GM03348 (cell line): ENCODE data around the gene SLC35E3.

Source experiments
- DNase-seq: peaks from one replicate; pipeline ENCODE4 v3.0.0; 2012; ENCODE audit warnings: low spot score

The SLC35E3 gene

DNA sequence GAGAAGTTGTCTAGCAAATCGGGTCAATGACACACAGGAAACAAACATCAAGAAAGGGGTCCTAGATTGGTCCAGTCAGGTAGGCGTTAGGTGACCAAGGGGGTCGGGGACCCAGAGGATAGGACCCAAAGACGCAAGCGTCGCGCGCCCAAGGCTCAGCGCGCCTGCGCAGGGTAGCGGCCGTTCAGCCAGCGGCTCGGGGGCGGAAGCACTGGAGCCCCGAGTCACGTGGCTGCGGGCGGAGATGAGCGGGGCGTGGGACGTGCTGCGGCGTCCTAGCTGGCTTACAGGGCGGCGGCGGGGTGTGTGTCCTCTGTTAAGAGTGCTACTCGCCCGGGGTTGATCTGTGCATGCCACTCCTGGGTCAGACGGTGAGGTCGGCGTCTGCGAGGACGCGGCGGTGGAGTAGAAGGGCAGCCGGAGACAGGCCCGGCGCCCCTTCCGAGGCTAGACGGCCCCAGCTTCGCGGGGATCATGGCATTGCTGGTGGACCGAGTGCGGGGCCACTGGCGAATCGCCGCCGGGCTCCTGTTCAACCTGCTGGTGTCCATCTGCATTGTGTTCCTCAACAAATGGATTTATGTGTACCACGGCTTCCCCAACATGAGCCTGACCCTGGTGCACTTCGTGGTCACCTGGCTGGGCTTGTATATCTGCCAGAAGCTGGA is at the start of gene SLC35E3:
TSS of gene SLC35E3 (plus strand) at position 273 of the 668 bp plus-strand sequence. CDS start at position 475, 202 bp downstream.
- DNase-seq, result peak; percentile 98

DNA sequence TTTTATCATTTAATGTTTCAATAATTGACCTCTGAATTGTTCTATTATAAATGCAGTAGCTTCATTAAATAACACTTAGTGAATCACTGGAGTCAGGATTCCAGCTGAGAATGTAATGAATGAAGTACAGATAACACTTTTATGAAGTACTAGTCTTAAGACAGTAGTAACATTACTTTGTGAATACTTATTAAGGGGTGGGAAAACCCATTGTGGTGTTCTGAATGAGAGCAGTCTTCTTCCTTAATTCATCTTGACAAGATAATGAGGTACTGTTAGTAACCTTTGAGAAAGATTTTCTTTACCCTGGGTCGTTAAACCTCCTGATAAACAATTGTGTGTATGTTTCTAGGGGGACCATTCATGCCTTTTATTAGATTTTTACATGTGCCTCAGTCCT is 46.5 kb upstream of the SLC35E3 start:
- DNase-seq, result no peak

DNA sequence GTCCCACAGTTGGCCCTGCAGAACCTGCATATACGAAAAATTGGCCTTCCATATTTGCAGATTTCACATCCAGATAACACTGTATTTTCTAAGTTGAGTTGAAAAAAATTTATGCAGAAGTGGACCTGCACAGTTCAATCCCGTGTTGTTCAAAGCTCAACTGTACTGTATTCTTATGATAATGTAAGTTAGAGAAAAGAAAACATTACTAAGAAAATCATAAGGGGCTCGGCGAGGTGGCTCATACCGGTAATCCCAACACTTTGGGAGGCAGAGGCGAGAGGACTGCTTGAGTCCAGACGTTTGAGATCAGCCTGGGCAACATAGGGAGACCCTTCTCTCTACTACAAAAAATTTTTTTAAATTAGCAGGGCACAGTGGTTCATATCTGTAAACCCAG is 18.2 kb upstream of the SLC35E3 start:
- no peak for DNase-seq

DNA sequence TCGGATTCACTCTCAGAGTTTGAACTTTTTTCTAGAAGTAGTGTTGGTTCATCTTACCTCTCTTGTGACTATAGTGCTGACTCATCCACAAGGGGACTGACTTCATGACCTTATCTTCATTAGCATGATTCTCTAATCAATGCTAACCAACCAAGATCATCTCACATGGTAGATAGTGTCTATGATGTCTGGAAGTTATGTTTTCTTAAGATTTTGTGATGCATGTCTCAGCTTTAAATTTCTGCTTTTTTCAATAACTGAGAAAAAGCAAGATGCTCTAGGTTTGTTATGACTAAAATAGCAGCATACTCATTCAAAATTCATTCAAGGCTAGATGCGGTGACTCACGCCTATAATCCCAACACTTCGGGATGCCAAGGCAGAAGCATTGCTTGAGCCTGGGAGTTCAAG is 12.3 kb upstream of the SLC35E3 start:
- DNase-seq, result peak; percentile 26

DNA sequence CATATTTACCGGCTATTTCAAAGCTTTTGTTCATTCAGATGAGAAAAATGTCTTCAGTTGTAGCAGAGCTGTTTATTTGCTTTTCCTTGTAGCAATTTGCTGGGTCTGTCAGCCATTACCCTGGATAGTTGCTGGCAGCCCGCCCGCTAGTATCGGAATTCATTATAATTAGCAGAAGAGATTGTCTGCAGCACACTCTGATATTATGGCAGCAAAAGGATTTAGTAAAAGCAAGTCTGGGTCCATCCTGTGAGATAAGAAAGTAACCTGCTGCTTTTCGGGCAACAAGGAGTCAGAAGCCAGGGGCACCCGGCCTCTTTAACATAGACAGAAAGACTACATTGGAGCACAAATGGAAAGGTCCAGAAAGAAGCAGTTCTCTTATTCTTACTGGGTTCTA is 6.1 kb upstream of the SLC35E3 start:
- DNase-seq, result no peak

DNA sequence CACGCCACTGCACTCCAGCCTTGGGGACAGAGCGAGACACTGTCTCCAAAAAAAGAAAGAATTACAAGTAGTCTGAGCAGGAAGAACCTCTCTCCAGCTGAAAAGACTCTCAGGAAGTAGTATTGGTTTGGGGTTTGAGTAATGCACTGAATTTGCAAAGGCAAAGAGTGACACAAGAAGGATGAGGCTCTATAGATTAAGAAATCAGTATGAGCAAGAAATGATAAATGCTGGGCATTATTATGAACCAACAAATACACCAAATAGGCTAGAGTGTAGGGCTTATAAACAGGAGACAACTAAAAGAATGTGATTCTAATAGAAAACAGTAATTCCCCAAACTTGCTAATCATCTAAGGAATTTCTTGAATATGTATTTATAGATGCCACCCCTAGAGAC is 2.6 kb upstream of the SLC35E3 start:
- peak; percentile 14 for DNase-seq

DNA sequence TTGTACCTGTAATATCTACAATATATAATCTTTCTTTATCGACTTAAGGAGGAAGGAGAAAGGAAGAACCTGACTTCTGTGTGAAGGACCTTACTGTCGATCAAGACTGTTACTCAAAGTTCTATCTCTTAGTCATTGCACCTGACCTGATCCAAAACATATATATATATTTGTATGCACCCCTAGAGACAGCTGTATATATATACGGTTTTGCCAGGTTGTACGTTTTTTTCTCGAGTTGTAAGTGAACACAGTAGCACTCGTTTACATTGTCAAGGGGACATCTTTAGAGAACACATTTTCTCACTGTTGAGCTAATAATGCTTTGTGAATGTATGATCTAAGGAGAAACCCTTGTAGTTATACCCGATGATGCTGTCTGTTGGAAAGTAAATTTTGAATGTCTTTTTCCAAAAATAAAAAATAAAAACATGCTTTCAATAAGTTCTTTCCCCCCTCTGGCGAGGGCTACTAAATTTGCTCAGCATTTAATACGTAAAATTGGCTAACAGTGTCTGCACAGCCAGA is 536 bp upstream of the SLC35E3 start:
- DNase-seq, result no peak

DNA sequence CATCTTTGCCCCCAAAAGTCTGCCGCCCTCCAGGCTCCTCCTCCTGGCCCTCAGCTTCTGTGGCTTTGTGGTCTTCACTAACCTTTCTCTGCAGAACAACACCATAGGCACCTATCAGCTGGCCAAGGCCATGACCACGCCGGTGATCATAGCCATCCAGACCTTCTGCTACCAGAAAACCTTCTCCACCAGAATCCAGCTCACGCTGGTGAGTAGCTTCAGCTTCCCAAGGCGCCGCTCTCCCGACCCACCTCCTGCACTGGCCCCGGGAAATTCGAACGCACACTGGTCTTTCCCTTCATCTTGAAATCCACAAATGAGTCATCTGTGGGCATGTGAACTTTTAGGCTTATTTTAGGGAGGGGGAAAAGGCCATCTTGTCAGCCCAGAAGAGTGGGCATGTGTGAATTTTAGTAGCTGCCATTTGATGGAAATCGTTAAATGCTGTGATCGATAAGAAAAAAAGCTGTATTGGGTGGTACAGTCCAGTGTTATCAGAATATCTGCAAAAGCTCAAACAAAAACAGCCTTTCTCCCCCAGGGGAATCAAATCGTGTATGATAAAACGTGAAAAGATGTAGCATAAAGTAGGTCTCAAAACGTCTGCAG is 700 bp downstream of the SLC35E3 start:
- DNase-seq, result peak; percentile 85

DNA sequence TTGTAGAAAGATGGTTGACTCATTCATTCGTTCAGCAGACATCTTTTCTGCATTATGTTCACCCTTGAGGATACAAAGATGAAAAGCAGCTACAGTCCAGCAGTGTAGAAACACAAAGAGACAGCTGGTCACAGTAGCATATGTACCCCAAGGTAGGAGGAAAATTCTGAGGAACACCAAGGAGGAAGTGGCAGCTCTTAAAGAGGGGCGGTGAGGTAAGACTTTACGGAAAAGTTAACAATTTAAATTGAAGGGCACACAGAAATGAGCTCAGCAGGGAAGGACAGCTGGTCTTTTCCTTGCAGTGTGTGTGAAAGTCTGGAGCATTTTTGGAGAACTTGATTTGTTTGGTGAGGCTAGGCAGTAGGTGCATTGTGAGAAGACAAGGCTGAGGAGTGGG is 3.5 kb downstream of the SLC35E3 start:
- no peak for DNase-seq

DNA sequence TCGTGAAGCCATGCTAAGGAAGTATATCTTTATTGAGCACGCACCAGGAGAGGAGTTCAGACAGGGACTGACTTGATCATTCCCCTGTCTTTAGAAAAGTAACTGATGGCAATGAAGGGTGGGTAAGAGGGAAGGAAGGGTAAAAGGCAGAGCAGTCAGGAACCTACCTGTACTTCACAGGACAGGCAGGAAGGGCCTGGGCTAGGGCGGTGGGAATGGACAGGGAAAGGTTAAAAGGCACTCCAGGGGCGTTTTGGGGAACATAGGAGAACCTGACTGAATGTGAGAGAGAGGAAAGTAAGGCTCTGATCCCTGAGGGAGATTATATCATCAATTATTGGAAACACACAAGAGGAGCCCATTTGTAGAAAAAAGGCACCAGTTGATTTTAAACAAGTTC is 3.9 kb downstream of the SLC35E3 start:
- DNase-seq, result no peak

DNA sequence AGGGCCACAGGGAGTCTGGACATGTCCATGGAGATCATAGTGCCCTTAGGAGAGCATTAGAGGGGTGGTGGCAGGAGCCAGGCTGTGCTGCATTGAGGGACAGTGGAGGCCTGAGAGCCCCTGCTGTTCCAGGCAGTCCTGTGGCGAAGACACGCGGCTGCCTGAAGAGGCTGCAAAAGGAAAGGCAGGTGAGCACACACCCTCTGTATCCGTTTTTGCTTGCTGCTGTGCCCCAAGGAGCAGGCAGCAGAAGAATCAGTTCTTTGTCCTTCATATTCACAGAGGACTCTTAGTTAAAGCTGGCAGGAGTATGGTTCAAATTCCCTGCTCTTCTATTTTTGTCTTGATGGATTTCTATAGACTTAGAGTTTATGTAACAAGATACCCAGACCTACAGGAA is 4.5 kb downstream of the SLC35E3 start:
- DNase-seq, result no peak

DNA sequence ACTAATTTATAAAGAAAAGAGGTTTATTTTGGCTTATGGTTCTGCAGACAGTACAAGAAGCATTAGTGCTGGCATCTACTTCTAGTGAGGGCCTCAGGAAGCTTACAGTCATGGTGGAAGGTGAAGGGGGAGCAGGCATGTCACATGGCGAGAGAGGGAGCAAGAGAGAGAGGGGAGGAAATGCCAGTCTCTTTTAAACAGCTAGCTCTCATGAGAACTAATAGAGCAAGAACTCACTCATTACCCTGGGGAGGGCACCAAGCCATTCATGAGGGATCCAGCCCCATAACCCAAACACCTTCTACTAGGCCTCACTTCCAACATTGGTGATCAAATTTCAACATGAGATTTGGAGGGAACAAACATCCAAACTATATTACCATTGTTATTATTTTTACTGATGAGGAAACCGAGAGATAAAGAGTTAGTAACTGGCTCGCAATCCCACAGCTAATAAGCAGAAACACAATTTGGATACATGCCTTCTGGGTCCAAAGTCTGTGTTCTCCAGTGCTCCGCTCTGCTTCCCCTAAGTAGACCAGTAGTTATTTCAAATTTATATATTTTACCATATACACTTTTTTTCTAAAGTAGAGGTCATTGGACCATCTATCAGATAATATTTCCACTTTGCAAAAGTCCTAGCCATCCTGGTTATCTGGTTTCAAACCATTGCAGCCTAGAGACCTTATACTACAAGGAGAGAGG is 9.7 kb downstream of the SLC35E3 start:
- DNase-seq, result no peak

DNA sequence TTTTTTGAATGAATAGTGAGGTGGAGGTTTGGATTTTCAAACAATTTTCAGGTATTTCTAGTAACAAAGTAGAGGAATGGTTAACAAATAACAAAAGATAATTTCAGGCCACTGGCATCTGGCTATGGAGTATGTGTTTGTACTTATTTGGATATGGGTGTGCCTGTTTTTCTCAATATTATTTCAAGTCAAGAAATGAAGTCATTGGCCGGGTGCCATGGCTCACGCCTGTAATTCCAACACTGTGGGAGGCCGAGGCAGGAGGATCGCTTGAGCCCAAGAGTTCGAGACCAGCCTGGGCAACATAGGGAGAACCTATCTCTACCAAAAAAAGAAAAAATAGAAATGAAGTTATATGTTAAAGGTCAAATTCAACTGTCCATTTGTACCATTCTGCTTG is 13.9 kb downstream of the SLC35E3 start:
- DNase-seq, result no peak

DNA sequence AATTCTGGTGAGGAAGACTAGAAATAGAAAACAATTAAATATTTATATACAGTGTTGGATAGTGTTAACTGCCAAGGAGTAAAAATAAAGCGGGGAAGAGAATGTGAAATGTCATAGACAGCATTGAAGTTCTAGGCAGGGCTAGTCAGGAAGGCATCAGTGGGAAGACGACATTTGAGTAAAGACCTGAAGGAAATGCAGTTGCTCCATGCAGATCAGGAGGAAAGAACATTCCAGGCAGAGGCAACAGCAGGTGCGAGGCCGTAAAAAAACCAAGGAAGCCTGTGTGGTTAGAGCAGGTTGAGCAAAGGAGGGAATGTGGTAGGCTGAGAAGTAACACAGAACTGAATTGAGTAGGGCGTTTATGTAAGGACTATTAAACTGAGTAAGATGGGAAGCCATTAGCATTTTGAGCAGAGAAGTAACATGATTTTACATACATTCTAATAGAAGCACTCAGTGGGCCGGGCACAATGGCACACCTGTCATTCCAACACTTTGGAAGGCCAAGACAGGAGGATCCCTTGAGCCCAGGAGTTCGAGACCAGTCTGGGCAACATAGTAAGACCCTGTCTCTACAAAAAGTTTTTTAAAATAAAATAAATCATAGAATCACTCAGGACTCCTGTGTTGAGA is 14.9 kb downstream of the SLC35E3 start:
- DNase-seq, result no peak

DNA sequence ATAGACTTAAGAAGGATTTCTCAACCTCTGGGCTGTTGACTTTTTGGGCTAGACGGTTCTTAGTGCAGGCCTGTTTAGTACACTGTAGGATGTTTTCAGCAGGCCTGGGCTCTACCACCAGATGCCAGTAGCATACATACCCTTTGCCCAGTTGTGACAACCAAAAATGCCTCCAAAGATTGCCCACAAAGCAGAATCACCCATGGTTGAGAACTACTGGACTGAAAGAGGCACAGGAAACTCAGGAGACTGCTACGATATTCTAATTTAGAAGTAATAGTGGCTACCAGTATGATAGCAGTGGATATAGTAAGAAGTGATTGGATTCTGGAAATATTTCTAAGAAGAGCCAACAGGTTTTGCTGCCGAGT is 15.5 kb downstream of the SLC35E3 start:
- no peak for DNase-seq

DNA sequence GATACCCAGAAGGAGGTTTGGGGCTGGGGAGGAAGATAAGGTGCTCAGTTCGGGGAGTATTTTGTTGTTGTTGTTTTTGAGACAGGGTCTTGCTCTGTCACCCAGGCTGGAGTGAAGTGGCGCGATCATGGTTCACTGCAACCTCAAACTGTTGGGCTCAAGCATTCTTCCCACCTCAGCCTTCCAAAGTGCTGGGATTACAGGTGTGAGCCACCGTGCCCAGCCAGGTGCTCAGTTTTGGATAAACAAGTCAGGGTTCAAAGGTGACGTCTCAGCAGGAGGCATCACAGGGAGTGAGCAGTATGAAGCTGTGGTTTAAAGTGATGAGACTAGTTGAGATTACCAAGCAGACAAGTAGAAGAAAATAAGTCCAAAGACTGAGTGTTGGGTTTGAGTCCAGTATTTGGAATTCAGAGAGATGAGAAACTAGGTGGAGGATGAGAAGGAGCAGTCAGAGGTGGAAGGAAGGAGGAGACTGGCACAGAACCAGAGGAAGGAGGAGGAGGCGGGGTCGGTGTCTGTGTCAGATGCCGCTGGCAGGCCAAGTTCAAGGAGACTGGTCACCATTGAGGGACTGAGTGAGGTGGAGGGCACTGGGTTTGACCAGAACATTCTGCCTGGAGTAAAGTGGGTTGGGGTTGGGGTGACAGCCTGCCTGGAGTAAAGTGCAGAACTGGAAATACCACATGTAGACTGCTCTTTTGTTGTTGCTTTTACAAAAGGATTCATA is 16.1 kb downstream of the SLC35E3 start:
- DNase-seq, result no peak

DNA sequence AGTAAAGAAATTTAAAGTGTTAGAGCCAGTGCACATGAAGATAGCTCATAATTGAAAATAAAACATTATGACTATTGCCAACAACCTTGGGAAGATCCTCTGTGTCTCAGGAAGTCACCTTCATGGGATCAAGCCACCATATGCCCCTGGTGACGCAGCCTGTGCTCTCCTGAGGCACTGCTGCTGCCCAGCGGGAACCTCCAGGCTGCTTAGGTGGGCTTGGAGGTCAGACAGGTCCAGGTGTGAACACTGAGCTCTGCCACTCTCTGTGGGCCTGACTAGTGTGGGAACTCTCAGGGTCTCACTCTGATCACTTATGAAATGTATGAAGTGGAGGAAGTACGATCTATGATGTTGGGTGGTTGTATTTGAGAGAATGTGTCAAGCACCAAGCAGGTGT is 16.7 kb downstream of the SLC35E3 start:
- no peak for DNase-seq

DNA sequence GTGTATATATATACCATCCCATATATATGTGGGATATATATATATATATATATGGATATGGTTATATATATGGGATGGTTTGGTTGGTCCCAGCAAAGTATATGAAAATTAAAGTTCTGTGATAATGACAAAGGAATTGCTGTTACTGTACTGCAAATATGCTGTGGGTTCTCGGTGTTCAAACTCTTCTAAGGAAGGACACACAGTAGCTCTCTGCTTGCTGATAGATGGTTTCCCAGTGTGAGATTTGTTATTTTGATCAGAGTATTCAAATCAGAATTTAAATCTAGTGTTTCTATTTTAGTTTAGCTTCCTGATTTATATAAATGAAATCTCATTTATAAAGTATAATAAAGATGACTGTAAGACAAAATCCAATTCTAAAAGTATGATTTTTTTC is 19.7 kb downstream of the SLC35E3 start:
- DNase-seq, result no peak

DNA sequence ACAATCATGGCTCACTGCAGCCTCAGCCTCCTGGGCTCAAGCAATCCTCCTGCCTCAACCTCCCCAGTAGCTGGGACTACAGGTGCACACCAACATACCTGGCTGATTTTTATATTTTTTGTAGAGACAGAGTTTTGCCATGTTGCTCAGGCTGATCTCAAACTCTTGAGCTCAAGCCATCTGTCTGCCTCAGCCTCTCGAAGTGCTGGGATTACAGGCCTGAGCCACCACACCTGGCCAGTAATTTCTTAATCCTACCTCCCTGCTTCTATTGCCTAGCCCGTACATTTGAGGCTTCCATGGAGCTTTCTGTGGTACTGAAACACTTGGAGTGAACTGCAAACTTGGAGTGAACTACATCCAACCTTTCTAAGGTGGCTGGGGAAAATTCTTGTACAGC is 20.7 kb downstream of the SLC35E3 start:
- no peak for DNase-seq

DNA sequence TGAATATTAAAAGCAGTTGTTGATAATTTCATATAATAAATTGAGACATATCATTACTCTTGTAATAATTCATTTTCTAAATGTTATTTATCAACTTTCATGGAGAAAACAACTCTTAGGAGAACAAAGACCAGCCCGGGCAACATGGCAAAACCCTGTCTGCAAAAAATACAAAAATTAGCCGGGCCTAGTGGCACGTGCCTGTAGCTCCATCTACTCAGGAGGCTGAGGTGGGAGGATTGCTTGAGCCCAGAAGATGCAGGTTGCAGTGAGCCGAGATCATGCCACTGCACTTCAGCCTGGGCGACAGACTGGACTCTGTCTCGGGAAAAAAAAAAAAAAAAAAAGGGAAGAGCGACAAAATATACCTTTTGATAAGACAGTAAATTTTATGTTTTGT is 21.2 kb downstream of the SLC35E3 start:
- no peak for DNase-seq

DNA sequence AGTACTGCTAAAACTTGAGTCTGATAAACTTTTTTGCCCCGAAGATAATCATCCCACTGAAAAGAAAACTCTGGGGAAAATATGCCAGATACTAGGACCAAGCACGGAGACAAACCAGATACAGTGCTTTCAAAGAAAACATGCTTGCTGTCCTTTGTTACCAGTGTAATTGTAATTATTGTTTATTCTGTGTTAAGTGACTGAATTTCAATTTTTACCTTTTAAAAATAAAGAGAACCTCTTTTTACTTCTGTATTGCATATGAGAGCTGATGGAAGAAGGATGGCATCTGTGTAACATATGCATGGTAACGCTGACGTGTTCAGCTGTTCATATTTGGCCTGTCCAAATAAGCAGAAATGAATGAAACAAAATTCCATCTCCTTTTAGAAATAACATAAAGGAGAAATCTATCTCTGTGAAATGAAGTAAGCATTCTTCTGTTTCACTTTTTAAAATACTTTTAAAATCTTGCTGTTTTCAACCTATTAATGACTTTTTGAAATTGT is 22.5 kb downstream of the SLC35E3 start:
- no peak for DNase-seq

DNA sequence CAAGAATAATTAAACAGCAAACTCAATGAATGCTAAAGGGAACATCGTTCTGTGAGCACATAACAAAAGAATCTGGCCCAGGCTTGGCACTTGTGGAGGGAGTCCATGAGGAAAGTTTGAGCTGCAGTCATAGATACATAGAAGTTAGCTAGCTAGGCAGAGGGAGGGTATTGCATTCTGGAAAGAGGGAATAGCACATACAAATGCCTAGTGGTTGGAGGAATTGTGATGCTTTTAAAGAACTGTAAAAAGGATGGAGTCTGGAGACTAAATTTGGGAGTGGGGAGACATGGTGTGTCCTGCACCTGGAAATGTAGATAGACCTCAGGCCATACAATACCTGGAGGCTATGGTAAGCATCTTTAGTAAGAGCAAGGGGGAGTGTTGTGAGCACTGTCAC is 24.0 kb downstream of the SLC35E3 start:
- DNase-seq, result no peak
